Stimulated activated CD4-positive, alpha-beta T cell treated with anti-CD3 and anti-CD28 coated beads, Interleukin-12 subunit alpha, Interleukin-12 subunit beta, amount 100 ng/mL, for 48 hours (primary cell): ENCODE measurements around the gene SPATA46.
"Not testable (repeated sequence)": the region's sequence is repeated elsewhere in the genome, so short reads cannot be mapped to it uniquely, and the experiment has no call there.

Source experiments
- DNase-seq, 3 donors: peaks; one replicate each; pipeline ENCODE4 v3.0.0-alpha.2; 2020; ENCODE audit warnings: low read depth in 2 of 3, low spot score in 1 of 3

The SPATA46 gene, protein sequence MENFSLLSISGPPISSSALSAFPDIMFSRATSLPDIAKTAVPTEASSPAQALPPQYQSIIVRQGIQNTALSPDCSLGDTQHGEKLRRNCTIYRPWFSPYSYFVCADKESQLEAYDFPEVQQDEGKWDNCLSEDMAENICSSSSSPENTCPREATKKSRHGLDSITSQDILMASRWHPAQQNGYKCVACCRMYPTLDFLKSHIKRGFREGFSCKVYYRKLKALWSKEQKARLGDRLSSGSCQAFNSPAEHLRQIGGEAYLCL

DNA sequence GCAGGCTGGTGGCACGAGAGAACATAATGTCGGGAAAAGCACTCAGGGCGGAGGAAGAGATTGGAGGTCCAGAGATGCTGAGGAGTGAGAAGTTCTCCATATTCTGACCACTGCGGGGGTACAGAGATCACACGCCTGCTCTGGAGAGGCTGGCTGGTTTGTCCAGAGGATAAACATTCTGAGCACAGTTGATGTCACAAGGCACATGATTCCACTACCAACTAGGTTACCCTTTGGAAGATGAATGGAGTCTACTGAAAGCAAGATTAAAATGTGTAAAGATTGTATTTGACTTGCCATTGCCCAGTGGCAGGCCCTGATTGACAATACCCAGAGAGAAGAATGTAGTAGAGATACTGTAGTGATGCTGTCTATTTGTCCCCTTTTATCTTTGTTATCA, at the start of gene SPATA46:
Gene SPATA46 (minus strand): TSS at position 164 of the 400 bp plus-strand sequence. CDS start 64 bp downstream, at position 100.
- DNase-seq, result no peak

DNA sequence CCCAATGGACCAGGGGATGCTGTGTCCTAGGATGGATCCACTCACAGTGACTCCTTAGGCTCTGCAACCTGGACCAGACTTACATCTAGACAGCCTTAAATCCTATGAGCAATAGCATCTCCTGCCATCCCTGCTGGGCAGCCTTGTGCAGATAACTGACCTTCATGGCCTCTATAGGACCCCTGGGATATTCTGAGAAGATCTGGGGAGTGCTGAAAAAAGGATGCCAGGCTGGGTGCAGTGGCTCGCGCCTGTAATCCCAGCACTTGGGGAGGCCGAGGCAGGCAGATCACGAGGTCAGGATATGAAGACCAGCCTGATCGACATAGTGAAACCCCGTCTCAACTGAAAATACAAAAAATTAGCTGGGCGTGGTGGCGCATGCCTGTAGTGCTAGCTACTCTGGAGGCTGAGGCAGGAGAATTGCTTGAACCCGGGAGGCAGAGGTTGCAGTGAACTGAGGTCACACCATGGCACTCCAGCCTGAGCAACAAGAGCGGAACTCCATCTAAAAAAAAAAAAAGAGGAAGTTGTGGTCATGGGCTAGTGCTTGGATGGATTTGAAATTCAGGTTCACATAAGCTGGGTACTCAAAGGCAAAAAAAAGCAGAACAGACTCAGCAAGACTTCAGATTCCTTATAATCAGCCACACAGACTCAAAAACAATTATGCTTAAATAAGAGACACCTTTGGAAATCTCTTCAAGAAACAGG, 46.2 kb upstream of the SPATA46 start:
- DNase-seq, result no peak

DNA sequence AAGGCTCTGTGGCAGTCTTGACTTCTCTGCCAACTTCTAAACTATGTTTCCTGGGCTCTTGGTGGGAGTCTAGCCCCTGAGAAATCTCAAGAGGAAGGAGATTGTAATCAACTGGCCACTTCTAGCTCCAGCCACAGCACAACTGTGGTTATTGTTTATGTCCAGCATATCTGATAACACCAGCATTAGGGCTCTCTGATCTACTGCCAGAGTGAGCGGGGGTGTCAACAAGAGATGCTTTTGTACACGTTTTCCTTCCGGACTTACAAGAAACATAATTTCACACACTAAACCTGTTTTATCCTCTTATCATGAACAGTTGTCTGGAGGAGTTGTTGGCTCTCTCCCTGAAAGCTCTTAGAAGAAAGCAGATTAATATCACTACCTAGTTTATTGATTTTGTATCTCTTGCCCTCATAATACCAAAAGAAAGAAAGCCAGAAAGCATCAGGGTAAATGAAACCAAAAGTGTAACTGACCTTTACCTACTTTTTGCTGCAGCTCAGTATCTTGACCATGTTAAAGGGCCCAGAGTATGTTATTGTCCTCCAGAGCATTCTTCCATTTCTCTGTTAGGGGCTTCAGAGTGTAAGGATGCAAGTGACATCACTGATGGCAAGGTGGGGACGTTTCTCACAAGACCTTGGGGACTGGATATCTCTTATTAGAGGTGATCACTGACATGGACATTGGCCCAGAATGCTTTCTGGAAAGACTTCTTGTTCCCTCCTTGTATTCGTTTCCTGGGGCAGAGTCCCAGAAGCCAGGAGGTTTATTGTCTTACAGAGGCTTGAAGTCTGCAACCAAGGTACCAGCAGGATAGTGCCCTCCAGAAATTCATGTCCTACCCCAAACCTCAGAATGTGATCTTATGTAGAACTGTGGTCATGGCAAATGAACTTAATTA, 44.9 kb upstream of the SPATA46 start:
- DNase-seq, result no peak

DNA sequence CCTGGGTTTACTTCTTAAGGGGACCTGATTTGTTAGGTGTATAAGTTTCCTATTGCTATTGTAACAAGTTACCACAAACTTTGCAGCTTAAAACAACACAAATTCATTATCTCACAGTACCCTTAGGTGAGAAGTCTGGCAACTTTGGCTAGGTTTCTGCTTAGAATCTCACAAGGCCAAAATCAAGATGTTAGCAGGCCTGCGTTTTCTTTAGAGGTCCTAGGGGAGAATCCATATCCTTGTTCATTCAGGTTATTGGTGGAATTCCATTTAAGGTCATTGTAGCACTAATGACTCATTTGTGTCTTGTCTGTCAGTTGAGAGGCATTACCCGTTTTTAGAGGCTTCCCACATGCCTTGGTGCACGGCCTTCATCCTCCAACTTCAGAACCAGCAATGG, 43.5 kb upstream of the SPATA46 start:
- DNase-seq, result no peak

DNA sequence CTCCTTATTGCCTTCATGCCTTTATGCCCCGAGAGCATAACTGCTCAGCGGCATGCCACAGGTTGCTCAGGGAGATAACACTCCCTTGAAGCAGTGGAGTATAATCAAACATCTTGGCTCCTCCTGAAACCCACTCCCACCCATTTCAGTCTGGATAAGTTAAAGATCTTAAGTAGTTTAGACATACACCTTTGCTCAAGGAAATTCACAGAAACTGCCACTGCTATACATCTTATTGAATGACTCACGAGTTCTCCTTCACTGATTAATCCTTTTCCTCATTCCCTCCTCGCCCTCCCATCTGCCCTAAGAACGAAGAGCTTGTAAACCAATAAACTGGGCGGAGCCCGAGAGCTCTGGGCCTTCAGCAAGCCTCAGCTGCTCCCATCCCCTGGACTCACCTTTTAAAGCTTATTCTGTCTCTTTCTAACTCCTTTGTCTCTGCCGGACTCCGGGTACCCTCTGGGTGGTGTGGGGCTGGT, 42.8 kb upstream of the SPATA46 start:
- not testable (repeated sequence) for DNase-seq

DNA sequence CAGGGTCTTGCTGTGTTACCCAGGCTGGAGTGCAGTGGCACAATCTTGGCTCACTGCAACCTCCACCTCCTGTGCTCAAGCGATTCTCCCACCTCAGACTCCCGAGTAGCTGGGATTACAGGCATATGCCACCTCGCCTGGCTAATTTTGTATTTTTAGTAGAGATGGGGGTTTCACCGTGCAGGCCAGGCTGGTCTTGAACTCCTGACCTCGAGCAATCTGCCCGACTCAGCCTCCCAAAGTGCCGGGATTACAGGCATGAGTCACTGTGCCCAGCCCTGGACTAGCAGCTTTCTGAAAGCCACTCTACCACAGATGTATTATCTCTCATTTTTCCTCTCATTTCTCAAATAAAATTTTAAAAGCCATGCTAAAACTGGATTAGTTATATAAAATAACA, 41.9 kb upstream of the SPATA46 start:
- not testable (repeated sequence) for DNase-seq

DNA sequence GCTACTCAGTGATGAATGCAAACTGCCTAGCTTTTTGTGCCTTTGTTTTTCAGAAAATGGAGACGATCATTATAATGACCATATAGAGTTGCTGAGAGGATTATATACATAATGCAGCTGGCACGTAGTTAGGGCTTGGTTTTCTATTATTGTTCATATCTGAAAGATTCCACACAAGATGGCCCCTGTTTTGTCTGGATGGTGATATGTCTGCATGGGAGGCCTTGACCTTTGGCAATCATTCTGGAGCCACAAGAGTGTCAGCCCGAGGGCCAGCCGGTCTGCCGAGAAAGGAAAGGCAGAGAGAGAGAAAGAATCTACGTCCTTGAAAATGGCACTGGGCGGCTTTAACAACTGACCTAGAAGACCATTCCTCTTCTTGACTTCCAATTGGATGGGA, 41.0 kb upstream of the SPATA46 start:
- DNase-seq, result no peak

DNA sequence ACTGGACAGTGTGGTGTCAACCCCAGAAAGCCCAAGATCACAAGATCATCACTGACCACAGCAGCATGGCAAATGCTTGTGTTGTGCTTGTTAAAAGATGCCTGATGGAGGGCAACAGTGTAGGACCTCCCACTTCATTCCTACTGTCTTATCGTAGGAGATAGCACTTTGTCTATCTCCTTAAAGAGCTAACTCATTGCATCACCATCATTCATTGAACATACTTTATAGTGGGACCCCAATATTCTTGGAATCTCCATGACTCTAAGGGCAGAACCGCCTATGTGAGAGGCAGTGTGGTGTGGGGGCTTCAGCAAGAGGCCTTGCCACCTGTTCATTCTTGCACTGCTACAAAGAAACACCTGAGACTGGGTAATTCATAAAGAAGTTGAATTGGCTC, 40.3 kb upstream of the SPATA46 start:
- no peak for DNase-seq

DNA sequence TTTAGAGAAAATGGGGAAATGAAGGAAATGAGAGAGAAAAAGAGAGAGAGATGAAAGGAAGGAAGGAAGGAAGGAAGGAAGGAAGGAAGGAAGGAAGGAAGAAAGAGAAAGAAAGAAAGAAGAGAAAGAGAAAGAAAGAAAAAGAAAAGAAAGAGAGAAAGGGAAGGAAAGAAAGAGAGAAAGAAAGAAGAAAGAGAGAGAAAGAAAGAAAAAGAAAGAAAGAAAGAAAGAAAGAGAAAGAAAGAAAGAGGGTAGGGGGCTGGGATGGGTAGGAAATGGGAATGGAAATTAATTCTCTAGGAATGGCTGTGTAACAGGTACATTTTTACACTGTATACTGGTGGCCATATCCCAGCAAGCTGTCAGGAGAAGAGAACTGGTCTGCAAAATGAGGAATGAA, 39.6 kb upstream of the SPATA46 start:
- DNase-seq, result no peak

DNA sequence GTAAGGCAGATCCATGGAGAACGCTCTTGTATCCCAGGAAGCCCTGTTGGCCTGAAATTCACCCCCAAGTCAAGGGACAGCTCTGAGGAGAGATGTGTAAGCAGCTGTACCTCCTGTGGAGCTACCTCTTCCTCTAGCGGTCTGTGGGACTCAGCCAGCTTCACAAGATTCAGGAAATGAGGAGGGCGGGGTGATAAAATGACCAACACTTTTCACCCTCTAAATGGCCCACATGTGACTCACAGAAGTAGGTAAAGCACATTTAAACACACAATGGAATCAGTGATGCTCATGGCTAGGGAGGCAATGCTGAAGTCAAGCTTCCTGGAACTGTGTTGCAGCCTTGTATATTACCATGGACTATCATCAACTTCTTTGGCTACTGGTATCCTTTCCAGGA, 35.3 kb upstream of the SPATA46 start, which contains the start of gene SH2D1B:
Gene SH2D1B (minus strand): TSS at position 135 of the 400 bp plus-strand sequence. CDS start 120 bp downstream, at position 15.
- no peak for DNase-seq

DNA sequence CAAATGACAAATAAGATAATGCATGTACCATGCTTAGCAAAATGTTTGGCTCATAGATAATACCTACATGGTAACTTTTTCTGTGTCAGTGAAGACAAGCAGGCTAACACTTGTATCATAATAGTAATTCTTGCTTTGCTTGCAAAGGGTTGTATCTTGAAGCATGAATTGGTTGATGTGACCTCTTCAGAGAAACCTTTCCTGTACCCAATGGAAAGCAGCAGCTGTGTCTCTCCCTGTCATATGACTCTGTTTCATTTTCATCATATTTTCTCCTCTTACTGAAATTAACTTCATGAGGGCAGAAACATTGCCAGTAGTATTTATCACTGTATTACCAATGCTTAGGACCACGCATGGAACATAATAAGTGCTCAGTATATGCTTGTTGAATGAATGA, 30.9 kb upstream of the SPATA46 start:
- DNase-seq, result no peak

DNA sequence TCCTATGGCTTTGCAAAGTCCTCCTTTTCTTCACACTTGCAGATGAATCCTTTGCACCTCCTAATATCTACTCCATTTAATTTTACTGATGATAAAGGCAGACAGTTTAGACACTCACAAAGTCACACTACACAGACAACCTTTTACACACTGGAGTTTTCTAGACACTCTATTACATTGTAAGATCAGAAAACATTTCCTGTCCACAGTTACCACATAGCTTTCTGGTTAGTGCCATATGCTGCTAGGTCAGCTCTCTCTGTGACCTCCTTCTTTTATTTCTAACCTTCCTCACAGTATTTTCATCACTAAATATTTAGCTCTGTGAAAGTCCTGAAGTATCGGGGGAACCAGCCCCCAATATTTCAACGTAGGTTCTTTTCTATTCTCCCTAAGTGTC, 30.2 kb upstream of the SPATA46 start:
- no peak for DNase-seq

DNA sequence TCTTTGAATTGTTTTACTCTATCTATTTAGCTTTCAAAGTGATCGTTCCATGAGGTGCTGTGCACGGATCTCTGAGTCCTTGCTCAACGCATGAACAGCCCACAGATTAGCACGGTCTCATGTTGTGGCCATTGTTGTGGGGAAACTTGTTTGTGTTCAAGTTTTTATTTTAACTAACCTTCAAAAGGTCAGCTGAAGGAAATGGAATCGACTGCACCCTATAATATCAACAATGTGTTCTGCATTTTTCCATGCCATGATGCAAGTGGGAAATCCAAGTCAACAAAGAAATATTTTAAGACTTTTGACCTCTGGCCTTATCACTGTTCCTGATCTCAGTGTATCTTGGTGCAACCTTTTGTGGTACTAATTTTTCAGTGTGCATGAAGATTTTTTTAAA, 29.1 kb upstream of the SPATA46 start:
- DNase-seq, result no peak

DNA sequence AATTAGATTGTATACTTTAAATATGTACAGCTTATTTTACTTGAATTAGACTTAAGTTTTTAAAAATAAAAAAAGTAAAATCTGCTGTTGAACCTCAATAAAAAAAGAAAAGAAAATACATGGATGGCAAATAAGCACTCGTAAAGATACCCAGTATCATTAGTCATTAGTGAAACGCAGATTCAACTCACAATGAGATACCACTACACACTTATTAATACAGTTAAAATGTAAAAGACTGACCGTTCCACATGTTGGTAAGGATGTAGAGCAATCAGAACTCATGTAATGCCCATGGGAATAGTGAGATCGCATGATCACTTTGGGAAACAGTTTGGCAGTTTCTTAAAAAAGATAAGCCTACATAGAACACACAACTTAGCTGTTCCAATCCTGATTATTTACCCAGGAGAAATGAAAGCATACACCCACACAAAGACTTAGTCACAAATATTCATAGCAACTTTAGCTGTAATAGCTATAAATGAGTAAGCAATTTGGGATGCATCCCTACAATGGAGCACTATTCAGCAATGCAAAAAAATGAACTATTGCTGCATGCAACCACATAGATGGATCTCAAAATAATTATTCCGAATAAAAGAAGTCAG, 28.0 kb upstream of the SPATA46 start:
- no peak for DNase-seq

DNA sequence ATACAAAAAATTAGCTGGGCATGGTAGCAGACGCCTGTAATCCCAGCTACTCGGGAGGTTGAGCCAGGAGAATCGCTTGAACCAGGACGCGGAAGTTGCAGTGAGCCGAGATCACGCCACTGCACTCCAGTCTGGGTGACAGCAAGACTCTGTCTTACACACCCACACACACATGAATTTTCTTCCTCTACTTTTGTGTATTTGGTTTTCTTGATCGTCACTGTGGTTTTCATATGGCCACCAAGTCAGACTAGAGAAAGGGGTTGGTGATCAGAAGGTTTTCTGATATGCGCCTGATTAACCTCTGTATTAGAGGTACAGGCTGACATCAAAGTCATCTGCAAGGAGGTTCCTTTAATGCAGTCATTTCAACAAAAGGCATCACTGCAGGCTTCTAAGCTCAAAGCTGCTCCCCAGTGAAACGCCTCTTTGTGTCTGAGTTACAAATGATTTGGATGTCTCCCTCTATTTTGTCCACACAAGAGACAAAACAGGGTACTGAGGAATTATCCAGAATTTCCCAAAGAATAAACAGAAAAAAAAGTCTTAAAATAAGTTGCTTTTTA, 24.2 kb upstream of the SPATA46 start:
- no peak for DNase-seq

DNA sequence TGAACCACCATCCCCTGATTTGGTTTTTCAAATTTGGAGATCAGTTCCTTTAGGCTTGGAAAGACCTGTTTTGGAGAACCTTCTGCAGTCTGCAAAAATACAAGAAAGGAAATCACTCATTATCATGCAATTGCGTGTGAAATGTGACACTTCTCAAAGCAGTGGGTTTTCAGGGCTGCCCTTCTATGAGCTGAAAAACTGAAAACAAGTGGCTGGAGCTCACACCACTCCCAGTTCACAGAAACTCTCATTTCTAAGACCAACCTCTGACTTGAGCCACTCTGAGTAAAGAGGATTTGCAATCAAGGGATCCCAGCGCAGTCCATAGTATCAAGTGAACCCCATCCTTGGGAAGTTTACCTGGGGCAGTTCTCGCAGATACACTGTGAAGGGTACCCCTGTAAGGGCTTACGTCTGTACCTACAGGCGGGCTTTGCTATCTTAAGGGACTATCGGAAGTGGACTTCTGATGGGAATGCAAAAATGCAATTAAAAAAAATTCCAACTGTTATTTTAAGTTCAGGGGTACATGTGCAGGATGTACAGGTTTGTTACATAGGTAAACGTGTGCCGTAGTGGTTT, 22.4 kb upstream of the SPATA46 start:
- no peak for DNase-seq

DNA sequence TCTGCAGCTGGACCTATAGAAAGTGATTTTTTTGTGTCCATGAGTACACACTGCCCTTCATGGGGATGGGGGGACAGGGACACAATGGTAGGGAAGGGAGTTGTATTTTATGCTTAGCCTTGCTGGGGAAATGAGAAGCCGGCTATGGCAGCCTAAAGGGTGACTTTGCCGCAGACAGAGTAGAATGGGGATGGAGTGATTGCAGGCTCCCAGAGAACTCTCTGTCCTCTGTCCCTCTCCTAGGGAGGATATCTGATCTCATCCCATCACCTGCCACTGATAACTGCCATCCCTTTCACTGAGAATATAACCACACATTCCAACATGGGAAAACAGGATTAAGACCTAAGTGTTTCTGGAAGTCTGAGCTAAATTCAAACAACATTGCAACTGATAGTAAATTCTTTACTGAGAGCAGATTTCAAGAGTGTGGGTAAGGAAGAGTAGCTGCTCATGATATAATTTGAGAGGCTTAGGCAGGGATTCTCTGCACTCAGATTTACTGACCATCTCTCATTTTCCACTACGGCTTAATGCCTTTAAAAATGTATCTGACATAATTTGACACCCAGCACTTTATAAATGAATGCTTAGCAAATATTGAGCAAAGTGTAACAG, 21.4 kb upstream of the SPATA46 start:
- no peak for DNase-seq

DNA sequence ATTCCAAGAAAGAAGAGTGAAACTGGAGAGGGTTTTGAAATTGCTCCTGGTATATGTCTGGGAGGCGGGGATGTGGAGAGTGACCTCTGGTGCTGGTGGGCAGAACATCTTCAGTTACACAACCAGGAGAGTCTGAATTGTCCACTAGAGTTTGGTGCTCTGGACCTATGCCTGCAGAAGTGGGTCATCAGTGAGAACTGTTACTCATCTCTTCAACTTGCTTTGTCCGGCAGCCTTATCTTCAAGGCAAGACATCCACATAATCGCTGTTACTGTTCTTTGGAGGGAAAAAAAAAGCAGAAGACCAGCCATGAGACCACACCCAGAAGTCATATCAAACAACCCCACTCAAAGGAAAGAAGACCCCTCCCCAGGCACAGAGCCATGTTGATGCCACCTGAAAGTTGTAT, 20.4 kb upstream of the SPATA46 start:
- no peak for DNase-seq

DNA sequence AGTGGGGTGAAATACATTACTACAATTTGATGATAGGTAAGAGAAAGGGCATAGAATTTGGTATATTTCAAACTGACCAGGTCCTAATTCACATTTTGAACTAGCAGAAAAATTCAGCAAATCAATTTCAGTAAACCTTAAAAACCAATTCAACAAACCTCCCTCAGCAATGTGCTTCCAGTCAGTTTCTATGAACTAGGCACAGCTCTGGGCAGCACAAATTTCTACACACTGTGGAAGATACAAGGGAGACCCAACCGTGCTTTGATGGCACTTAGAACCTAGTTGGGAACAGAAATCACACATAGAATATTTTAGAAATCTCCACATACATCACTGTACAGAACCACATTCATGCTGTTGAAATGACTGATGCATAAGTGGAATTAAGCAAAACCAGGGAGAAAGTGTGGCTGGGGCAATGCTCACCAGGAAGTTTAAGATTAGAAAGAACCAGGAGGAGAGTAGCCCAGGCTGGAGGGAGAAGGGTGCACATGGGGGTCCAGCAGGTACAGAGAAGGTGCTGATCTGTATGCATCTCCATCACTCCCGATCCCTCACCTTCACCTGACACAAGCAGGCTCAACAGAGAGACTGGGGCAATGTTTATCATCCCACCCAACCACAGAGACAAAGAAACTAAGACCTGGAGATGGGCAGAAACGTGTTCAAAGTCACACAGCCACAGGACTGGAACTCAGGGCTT, 19.7 kb upstream of the SPATA46 start:
- no peak for DNase-seq
